ENCODE data around the gene OXNAD1.
A peak's percentile ranks its signal among the peaks of the same experiment; 100 is the strongest.

Gene OXNAD1

DNA sequence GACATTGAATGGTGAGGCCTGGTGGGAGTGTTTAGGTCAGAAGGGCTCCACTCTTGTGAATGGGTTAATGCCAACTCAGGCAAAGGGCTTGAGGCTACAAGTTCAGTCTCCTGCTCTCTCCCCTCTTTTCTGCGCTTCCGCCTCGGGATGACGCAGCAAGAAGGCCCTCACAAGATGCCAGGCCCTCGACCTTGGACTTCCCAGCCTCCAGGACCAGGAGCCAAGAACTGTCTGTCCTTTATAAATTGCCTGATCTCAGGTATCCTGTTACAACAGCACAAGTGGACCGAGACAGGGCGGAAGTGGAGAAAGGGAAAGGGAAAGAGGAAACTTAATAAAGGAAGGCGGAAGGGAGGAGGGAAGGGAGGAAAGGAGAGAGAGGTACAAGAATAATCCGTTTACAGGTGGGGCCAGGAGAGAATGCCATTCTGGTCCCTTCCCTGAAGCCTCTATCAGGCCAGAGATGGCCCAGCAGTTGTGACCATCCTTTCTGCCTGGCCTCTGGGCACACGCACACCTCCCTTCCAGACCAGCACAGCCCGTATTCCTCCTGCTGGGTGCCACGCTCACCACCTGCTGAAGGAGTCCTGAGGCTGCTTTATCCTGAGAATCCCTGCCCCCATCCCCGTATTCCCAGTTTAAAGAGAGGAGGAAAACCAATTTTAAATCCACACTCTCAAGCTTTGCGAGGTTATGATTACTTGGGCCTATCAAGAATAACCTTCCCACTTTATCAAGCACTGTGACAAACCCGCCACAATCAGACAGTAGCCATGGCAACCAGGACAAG is 64.2 kb downstream of the OXNAD1 start:
- no peak for DNase-seq

DNA sequence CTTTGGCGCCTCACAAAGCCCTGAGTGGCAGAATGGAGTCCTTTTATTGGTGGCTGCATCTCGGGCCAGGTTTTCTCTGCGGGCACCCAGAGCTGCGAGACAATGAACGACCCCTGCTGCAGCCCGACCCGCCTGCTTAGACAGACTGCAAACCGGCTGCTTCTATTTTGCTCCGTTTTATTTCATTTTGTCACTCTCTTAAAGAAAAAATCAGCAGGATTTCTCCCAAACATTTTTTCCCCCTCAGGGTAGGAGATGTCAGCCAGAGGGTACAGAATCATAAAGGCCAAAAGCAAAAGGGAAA is 64.8 kb downstream of the OXNAD1 start:
- DNase-seq: no peak

DNA sequence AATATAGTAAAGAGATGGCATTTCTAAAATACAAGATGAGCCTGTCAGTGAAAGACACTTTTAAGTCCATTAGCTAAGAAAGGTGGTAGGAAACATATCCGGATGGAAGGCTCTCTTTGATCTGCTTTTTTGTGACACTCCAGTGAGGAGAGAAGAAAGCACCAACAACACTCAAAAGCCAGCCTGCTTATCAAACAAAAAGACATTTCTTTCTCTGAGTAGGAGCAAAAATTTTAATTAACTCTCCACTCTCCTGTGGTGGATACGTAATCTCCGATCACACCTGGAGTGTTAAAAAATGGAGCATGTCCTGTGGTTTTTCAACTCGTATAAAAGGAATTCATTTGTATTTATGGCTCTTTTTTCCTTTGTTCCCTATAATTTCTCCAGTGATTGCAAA is 65.3 kb downstream of the OXNAD1 start:
- DNase-seq: no peak

DNA sequence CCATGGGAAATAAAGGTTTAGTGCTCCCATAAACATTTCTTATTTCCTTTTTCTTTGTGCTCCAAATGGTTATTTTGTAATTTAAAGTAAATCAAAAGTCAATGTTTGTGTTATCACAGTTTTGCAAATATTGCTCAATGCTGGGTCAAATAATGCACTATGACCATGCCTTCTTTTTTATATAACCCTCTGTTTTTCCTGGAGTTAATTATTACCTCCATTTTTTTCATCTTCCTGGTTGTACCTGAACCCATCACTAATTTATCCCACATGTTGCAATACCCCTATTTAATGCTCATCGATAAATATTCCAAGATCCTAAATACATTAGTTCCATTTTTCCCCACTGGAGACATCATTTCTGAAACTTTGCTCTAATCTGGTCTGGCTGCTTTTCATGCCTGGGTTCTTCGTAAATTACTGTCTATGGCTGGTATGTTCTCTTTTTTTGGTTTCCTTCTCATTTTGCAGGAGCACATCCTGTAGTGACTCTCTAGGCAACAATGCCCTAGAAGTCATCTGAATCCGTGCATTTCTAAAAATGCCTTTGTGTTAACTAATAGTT is 66.4 kb downstream of the OXNAD1 start:
- no peak for DNase-seq

DNA sequence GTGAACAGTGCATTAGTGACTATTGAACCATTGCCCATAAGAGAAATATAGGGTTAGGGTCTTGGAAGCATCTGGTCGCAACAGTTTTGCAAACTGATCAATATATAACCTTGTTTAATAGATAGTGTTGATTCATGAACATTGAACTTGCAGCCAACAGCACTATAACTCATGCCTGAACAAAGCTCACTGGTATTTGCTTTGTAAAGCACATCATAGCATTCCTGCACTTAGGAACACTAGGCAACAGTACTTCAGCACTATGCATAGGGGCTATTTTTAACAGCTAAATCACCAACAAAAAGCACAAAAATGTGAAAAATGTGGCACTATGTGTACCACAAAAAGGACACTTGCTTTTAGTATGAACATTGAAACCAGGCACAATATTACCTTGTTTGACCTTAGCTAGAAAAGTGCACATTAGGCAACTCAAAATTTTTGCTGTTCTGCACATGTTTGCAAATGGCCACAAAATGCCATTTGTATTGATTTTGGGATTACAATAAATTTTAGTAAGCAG is 68.0 kb downstream of the OXNAD1 start:
- DNase-seq: no peak

DNA sequence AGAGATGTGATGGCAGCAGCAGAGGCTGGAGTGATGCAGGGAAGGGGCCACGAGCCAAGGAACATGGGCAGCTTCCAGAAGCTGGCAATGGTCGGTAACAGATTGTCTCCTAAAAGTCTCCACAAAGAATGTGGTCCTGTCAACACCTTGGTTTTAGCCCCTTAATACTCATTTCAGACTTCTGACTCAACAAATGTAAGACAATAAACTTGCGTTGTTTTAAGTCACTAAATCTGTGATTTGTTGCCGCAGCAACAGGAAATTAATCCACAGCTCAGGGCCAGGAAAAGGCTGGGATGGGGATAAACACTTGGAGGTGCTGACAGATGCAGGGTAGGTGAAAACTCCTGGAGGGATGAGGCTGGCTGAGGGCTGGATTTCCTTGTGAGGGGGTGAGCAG is 69.9 kb downstream of the OXNAD1 start:
- no peak for DNase-seq

DNA sequence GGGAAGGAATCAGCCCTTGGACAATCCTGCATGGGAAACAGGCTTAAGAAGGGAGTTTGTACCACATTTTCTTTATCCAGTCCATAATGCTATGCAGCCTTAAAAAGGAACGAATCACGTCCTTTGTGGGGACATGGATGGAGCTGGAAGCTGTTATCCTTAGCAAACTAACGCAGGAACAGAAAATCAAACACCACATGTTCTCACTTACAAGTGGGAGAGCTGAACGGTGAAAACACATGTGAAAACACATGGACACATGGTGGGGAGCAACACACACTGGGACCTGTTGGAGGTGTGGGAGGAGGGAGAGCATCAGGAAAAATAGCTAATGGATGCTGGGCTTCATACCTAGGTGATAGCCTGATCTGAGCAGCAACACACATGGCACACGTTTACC is 70.3 kb downstream of the OXNAD1 start:
- no peak for DNase-seq

DNA sequence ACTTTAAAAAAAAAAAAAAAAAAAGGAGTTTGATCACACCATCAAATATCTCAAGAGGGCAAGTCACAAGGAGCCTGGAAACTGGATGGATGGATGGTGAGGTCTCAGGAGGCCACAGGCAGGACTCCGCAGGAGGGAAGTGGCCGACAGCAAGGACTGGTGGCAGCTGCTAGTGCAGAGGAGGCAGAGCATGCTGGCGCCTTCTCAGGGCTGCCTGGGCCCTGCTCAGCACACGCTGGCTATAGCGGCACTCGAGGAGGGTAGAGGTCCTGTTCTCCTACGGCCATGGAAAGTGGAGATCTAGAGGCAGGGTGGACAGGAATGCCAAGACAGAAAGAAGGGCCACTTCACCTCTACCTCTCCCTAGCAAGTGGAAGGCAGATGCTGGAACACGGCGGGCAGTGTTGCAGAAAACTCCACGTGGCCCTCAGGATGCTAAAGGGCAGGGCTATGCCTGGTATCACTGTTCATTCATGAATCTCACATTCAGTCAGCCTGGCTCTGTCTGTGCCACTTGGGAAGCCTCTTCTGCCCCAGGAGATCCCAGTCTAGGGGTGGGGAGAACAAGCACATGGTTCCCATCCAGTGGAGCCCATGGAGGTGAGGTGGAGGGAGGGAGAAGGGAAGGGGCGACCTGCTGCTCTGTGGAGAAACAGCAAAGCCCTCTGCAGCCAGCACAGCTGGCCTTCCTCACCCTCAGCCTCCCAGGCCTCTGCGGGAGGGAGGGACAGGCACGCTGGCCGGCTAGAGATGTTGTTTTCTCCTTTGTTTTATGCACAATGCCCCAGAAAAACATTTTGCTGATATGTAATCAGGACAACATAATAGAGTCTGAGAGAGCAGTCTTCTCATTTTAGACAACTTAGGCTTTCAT is 71.0 kb downstream of the OXNAD1 start:
- no peak for DNase-seq

DNA sequence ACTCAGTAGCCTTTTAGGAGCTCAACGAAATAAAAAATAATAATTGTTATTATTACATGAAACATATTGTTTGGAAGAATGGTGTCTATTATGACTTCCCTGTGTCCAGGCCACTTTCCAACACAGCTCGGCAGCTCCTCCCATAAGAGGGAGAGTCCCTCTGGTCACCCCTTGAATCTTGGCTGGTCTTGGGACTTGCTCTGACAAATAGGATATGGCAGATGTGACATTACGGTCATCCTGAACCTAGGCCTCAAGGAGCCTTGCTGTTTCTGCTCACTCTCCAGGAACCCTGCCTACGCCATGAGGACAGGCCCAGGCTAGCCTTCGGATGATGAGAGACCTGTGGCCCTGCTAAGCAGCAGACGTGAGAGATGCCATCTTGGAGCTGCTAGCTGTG is 71.8 kb downstream of the OXNAD1 start:
- no peak for DNase-seq

DNA sequence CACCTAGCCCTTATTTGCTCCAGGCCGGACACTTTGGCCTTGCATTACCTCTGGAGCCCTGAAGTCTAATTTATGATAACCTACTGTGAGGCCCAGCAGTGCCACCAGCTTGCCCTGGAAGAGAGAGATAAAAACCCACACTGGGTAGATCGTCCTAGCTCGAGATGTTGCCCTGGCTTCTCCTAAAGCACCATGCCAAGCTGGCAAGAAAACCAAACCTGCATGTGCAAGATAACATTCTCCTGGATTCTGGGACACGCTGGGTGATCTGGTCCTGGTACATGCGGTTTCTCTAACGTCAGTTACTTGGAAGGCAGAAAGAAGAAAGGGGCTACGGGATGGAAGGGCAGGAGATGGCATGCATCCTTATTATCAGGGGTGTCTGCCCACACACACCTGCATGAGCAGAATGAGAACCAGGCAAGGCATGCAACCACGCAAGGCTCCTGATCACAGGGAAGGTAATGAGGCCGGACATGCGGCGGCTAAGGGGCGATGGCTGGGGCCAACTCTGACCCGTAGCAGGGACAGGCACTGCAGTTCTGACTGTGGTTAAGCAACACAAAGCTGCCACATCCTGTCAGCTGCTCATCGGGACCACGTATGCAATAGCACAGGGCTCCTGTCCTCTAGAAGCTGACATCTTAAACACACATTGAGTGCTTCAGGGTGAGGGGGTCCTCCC is 73.0 kb downstream of the OXNAD1 start:
- peak; percentile 8 for DNase-seq

DNA sequence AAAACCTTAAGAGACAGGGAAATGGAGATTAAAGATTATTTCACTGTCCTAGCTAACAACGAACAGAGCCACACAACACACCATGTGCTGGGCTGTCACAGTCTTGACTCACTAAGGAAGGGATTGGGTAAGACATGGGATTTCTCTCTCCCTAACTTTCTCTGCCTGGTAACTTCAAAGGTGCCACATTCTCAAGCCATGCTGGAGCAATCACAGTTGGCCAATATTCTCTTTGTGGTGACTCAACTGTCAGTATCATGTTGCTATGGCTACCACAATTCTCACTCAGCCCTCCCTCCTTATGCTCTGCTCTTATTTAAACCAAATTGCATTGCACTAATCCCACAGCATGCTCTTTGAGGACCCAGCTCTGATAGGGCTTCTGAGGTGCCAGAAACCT is 74.0 kb downstream of the OXNAD1 start:
- DNase-seq: no peak

DNA sequence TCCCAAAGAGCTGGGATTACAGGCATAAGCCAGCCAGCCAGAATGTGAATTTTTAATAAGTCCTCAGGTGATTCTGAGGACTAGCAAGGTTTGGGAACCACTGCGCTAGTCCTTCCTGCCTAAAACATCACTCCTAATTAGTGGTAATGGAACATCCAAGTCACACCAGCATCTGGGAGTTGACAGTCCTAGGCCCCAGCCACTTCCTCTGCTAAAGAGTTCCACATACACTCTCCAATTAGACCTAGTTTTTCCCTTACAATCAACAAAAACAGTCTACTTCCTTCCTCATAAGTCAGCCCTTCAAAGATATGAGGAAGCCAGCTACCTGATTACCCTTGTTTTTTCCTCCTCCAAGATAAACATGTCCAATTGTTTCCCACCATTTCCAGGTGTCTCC is 78.1 kb downstream of the OXNAD1 start:
- DNase-seq: no peak

DNA sequence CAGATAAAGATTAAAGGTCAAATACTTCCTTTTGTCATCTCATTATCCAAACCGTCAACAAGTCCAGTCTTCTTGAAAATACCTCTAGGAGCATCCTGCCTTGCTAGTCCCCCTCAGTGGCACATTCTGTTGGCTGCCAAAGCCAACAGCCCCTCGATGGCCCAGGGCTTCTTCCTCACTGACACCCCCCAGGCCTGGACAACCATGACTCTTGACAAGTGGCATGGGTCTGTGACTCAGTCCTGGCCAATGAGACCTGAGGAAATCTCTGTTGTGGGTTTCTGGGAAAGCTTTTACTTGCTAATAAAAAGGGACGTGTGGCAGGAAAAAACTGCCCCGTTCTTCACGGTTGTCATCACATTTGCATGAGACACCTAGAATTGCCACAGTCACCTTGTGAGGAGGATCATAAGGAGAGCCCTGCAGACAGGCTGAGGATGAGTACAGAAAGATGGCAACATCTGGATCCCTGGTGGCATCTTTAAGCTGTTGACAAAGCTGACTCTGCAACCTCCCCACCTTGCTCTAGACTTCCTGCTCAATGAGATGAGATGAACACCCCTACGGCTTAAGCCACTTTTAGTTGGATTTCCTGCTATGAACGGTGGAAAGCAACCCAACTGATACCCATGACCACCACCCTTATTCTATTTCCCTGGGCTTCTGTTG is 81.5 kb downstream of the OXNAD1 start:
- no peak for DNase-seq

DNA sequence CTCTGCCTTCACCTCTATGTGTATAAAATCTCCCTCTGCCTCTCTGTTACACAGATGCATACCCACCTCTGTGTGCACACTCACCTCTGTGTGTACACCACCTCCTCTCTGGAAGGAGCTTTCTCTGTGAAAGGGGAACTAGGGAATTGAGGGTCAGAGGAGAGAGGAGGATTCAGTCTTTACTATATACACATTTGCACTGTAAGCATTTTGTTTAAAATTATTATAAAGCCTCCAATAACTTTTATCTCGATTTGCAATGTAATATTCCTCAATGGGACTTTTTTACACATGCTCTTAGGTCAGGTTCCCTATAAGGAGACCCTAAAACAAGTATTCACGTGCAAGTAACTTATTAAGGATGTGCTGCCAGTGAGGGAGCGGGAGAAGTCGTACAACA is 82.5 kb downstream of the OXNAD1 start:
- DNase-seq: no peak

DNA sequence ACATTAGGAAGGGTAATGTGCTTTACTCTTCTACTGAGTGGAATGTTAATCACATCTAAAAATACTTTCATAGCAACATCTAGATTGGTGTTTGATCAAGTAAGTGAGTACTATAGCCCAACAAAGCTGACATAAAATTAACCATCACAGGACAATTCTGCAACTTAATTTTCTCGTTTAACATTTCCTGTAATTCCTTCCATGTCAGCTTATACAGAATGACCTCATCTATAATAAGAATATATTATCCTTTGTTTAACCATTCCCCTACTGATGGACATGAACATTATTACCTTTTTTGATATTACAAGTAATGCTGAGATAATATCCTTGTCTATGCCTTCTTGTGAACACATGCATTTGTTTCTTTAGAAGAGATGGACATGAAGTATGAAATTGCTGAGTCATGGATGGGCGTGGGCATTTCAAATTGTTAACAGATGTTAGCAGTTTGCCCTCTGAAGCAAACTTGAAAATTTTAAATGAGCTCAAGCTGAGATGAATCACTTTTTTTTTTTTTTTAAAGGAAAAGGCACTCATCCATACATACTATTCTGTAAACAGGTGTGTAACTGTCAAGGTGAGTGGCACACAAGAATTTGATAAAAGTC is 85.1 kb downstream of the OXNAD1 start:
- no peak for DNase-seq

DNA sequence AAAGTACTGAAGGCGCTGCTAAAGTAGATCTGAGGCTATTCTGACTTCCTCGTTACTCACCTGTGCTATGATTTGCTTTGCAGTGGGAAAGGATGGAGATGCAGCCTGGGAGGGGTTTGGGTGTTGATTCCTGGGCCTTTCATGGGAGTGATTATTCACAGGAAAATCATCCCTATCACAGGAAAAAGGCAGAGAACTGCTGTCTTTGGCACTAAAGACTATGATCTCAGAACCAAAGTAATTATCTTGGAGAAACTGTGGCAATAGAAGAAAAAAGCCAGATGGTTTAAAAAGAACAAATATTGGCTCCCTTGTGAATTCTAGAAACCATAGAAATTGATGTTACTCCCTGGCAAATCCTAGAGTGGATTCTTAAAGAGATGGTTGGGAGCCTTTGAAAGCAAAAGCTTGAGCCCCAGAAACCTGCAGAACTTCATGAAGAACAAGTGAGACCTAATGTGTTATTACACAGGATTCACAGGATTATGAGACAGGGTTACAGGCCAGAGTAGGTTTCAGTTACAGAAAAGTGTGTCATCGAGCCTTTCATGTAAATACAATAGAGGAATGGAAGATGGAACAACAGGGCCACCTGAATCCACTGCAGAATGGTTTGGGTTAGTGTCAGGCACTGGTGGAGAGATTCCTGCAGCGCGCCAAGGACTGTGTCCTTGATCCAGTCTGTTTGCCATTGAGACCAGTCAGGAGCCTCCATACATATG is 85.7 kb downstream of the OXNAD1 start:
- DNase-seq: no peak

DNA sequence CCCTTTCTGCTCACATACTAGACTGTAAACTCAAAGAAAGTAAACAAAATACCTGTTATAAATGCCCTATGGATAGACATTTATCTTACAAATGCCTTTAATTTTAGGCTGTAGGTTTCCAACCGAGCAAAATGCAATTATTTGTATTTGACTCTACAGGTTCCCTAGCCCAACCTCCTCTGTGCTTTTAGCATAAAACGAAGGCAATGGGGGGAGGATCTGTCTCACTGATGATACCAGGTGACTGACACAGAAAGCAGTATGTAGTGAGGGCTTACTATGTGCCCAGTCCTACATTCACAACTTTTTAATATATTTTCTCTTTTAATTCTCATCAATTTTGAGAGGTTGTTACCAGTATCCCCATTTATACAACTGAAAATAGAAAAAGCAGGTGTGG is 87.4 kb downstream of the OXNAD1 start:
- DNase-seq: no peak

DNA sequence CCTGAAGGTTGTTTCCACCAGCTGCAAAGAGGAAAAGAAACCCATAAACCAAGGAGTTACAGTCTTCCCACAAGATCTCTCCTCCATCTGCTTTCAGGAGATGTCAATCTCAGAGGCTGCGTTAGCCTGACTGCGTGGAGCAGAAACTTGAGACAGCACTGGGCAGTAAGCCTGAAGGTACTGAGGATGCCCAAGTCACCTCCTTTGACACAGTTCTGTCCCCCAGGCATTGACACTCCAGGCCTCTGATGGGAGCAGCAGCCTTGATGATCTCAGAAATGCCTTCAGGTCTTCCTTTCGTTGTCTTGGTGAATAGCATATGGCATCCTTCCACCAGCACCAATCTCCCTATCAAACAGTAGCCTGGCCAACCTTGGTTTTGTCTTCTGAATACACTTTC is 89.3 kb downstream of the OXNAD1 start:
- no peak for DNase-seq

Data from KG1 (cell line).